ENCODE results near the gene TTLL7. TPM values are rescaled to one million over a fixed set of nuclear protein-coding genes. Genes with fewer than 3 reads are reported as not detected.

Gene TTLL7
- total RNA-seq, 1 experiment from 2014 or later: 6.6 TPM

- TF ChIP-seq CTCF (conservative IDR thresholded peaks at IDR 0.05): no peak
- H3K4me3 Mint-ChIP-seq: no peak overlapping the region
- no peak overlapping the region for H2BK20ac ChIP-seq (ENCODE audit: low read depth, low read length, poor library complexity, severe bottlenecking)
Measured at GRCh38 chr1:84042461-84042860, 43.5 kb upstream of the TTLL7 start.

More at GRCh38 chr1:84042461-84042860, 43.5 kb upstream of the TTLL7 start:
- Histone ChIP-seq H3K23ac (ENCODE audit: insufficient read length, low read depth, low read length) (no peak overlapping the region), H3K14ac (ENCODE audit: insufficient read depth, low read length) (no peak overlapping the region), H3K9ac (ENCODE audit: extremely low read depth, insufficient read length, low read length) (no peak overlapping the region), H2BK5ac (ENCODE audit: insufficient read length, low read length) (no peak overlapping the region), H4K5ac (ENCODE audit: insufficient read length, low read depth, low read length) (no peak overlapping the region), H4K20me1 (ENCODE audit: control insufficient read depth, insufficient read depth, insufficient read length) (no peaks in the 10 kb centered on the region), H3K79me1 (ENCODE audit: insufficient read depth, low read depth, low read length, poor library complexity, severe bottlenecking) (no peaks in the 10 kb centered on the region), H3K27me3 (ENCODE audit: insufficient read depth, low read length) (no peaks in the 10 kb centered on the region), H3K56ac (ENCODE audit: insufficient read length, low read depth, low read length) (no peak overlapping the region), H2AK5ac (ENCODE audit: insufficient read length, low read length) (no peak overlapping the region), H4K91ac (ENCODE audit: insufficient read length, low read depth, low read length) (no peak overlapping the region), H3K27ac (ENCODE audit: insufficient read length, low read depth, low read length) (no peak overlapping the region), H2BK120ac (ENCODE audit: low read depth, low read length, poor library complexity, severe bottlenecking) (no peak overlapping the region), H2BK15ac (ENCODE audit: low read depth, low read length) (no peak overlapping the region), H4K8ac (replicated peaks; ENCODE audit: insufficient read length, low read depth, low read length) (no peak overlapping the region), H3K18ac (ENCODE audit: insufficient read length, low read depth, low read length) (no peak overlapping the region), H3K9me3 (ENCODE audit: control insufficient read depth, low read depth, low read length) (no peaks in the 10 kb centered on the region), H3K79me2 (ENCODE audit: insufficient read depth, low read length) (no peaks in the 10 kb centered on the region), H2BK12ac (ENCODE audit: insufficient read length, low read depth, low read length) (no peak overlapping the region), H3K4me1 (ENCODE audit: insufficient read depth, low read length) (no peaks in the 10 kb centered on the region), H3K4me2 (ENCODE audit: insufficient read depth, insufficient read length, low read length) (no peak overlapping the region), H3K23me2 (ENCODE audit: insufficient read length, low read depth, low read length, poor library complexity, severe bottlenecking) (no peaks in the 10 kb centered on the region), H3K4ac (ENCODE audit: low read depth, low read length) (no peak overlapping the region), H2AFZ (ENCODE audit: low read length) (no peak overlapping the region), H3T11ph (ENCODE audit: low read length) (no peak overlapping the region)
- H3K27me3 Mint-ChIP-seq (ENCODE audit: low read depth): peaks cover 63% of the 10 kb centered on the region
- H3K4me1 Mint-ChIP-seq: 0 out of 4 replicates have a peak, but pooled peaks cover 0 to 4% of the 10 kb centered on the region in 2 experiments
- peaks cover 0 to 4% (median 0%) of the 10 kb centered on the region in 3 experiments; a peak in 2 of 7 replicates for H3K36me3 Mint-ChIP-seq (ENCODE audit: insufficient read depth in 1 of 3, low read depth in 3 of 3)
- DNase-seq: no peak
- H3K27ac Mint-ChIP-seq: no peak overlapping the region
- peaks cover 0 to 6% of the 10 kb centered on the region in 2 experiments; a peak in 3 of 5 replicates for H3K9me3 Mint-ChIP-seq
